Ovary (tissue), 3 donors: ENCODE data around the gene DNAJB4.
A peak's percentile ranks its signal among the peaks of the same experiment; 100 is the strongest.

ENCODE experiments used
- POLR2A ChIP-seq: fragments of 450-650 bp; IDR thresholded peaks from one replicate; pipeline ENCODE4 v1.6.1; 2017; ENCODE audit warnings: antibody characterized with exemption, mild to moderate bottlenecking, moderate library complexity
- TF ChIP-seq, protein P1 (sequence below), 3 donors: fragments of 450-650 bp in 2 of 3; fragments of 200-600 bp in 1 of 3; IDR thresholded peaks; one replicate each; pipeline versions ENCODE4 v1.5.1 to v1.8.0; 2016 to 2022; ENCODE audit warnings: antibody characterized with exemption in 3 of 3, mild to moderate bottlenecking in 1 of 3
- donor health status: DM: no; HTN: no; CAD: no.

DNA sequence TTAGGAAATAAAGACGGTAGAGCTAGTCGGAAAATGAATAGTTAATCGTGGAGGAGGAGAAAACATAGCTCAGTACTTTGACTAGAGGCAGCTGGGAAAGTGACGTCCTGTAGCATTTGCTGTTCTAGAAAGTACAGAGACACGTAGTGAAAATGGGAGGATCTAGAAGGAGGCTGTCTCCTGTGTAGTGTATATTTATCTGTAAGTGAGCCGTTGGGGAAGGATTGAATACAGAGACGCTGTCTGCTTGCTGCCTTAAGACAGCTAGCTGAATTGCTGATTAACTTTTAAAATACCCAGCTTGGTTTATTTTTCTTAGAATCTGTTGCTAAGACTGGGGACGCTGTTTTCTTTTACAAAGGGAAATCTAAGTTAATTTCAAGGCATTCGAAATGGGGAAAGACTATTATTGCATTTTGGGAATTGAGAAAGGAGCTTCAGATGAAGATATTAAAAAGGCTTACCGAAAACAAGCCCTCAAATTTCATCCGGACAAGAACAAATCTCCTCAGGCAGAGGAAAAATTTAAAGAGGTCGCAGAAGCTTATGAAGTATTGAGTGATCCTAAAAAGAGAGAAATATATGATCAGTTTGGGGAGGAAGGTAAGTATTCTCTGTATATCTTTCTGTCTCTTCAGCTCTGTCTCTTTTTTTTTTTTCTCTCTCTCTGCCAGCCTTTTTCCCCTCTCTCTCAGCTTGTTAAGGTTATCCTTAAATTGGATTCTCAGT, at the start of gene DNAJB4:
- TF ChIP-seq, protein P1, sequence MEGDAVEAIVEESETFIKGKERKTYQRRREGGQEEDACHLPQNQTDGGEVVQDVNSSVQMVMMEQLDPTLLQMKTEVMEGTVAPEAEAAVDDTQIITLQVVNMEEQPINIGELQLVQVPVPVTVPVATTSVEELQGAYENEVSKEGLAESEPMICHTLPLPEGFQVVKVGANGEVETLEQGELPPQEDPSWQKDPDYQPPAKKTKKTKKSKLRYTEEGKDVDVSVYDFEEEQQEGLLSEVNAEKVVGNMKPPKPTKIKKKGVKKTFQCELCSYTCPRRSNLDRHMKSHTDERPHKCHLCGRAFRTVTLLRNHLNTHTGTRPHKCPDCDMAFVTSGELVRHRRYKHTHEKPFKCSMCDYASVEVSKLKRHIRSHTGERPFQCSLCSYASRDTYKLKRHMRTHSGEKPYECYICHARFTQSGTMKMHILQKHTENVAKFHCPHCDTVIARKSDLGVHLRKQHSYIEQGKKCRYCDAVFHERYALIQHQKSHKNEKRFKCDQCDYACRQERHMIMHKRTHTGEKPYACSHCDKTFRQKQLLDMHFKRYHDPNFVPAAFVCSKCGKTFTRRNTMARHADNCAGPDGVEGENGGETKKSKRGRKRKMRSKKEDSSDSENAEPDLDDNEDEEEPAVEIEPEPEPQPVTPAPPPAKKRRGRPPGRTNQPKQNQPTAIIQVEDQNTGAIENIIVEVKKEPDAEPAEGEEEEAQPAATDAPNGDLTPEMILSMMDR (IDR thresholded peaks at IDR 0.05): no peak
- TF ChIP-seq POLR2A: peak; percentile 87
